Large intestine (tissue), 3 donors: ENCODE data around the gene TMEM222. TPM values are rescaled to one million over a fixed set of nuclear protein-coding genes. Genes with fewer than 3 reads are reported as not detected.

Source experiments
- DNase-seq, 2 donors: peaks; one replicate each; pipeline versions ENCODE4 v3.0.0 to v3.0.0-alpha.2; 2013
- H3K27ac ChIP-seq: one replicate; pipeline ENCODE4 v1.5.1; 2013; ENCODE audit warnings: low read length
- H3K27me3 ChIP-seq: 2 replicates; pipeline ENCODE4 v1.6.1; 2013; ENCODE audit warnings: low read length; ENCODE audit not compliant: control insufficient read depth, insufficient read depth
- H3K36me3 ChIP-seq: 2 replicates; pipeline ENCODE4 v1.6.1; 2013; ENCODE audit warnings: low read length; ENCODE audit not compliant: control insufficient read depth, insufficient read depth
- H3K4me1 ChIP-seq: one replicate; pipeline ENCODE4 v1.6.1; 2013; ENCODE audit warnings: low read length; ENCODE audit not compliant: control insufficient read depth, insufficient read depth
- H3K4me3 ChIP-seq: one replicate; pipeline ENCODE4 v1.5.1; 2013; ENCODE audit warnings: low read length
- H3K9me3 ChIP-seq: one replicate; pipeline ENCODE4 v1.6.1; 2013; ENCODE audit warnings: mild to moderate bottlenecking, low read depth, low read length, moderate library complexity; ENCODE audit not compliant: control insufficient read depth
- WGBS: methylation state at CpG from one replicate; pipeline ENCODE4 v1.1.5; 2013; ENCODE audit warnings: low lambda C conversion rate; ENCODE audit not compliant: insufficient coverage; 5-methylcytosine and 5-hydroxymethylcytosine counted together
- polyA plus RNA-seq: library from polyadenylated mRNA; unstranded; fragments of 120-200 nt; gene quantifications from one replicate; pipeline ENCODE4 v1.2.1, GENCODE V29; 2013

Gene TMEM222
- polyA plus RNA-seq, 1 donor = 41.2 TPM

GRCh38 chr1:27293915-27294314 is 28.0 kb upstream of the TMEM222 start:
- peaks cover 56% of the 10 kb centered on the region for H3K36me3 ChIP-seq
- H3K9me3 ChIP-seq = no peaks in the 10 kb centered on the region
- WGBS = no CpG with 5 or more reads among the region's 8 CpGs
- H3K4me3 ChIP-seq = no peak overlapping the region
- no peak for DNase-seq
- H3K4me1 ChIP-seq = peaks cover 32% of the 10 kb centered on the region
- no peaks in the 10 kb centered on the region for H3K27me3 ChIP-seq
- H3K27ac ChIP-seq = no peak overlapping the region

GRCh38 chr1:27296773-27297291 is 25.1 kb upstream of the TMEM222 start:
- H3K27me3 ChIP-seq = no peaks in the 10 kb centered on the region
- H3K27ac ChIP-seq = no peak overlapping the region
- H3K4me3 ChIP-seq = no peak overlapping the region
- peak; percentile 26 to 33 for DNase-seq
- no peaks in the 10 kb centered on the region for H3K9me3 ChIP-seq
- no CpG with 5 or more reads among the region's 10 CpGs for WGBS
- H3K36me3 ChIP-seq = peaks cover 73% of the 10 kb centered on the region
- peaks cover 32% of the 10 kb centered on the region for H3K4me1 ChIP-seq

- Histone ChIP-seq H3K9me3 (no peaks in the 10 kb centered on the region), H3K4me1 (peaks cover 22% of the 10 kb centered on the region), H3K27me3 (no peaks in the 10 kb centered on the region), H3K27ac (peak overlapping the region; percentile 16), H3K36me3 (peaks cover 76% of the 10 kb centered on the region), H3K4me3 (no peak overlapping the region)
- WGBS = no CpG with 5 or more reads among the region's 3 CpGs
- no peak for DNase-seq
Observed at GRCh38 chr1:27297903-27298302, 24.1 kb upstream of the TMEM222 start.

DNA sequence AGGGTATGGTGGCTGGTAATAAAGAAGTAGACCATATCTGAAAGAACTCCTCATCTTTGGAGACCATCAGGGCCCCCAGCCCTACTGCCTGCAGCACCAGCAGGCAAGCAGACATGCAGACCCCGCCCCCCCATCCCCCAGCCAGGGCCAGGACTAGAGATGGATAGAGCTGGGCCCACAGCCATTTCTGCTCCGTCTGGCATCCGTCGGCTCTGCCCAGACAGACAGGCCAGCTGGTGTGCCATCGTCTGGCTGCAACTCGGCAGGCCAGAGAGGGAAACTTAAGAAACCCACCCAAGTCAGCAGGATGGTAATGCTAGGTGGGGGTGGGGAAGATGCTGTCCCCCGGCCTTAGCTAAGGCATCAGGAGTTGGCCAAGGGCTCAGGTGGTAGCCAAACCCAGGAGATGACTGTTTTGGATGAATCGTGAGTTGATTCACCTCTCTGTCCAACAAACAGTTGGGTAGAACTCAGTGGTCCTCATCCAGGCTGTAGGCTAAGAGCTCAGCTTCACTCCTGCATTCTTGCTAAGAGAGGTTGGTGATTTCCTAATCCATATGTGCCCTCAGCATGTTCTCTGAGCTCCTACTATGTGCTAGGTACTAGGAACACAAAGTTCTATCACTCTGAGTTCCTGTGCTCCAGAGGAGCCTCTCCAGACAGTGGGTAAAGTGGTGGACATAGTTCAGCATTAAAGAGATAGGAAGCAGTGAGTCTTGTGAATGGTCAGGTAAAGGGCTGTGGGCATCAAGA is 23.2 kb upstream of the TMEM222 start:
- Histone ChIP-seq H3K4me3 (no peak overlapping the region), H3K9me3 (no peaks in the 10 kb centered on the region), H3K27ac (peak overlapping the region; percentile 95), H3K4me1 (peaks cover 21% of the 10 kb centered on the region), H3K36me3 (peaks cover 78% of the 10 kb centered on the region), H3K27me3 (no peaks in the 10 kb centered on the region)
- no peak for DNase-seq
- WGBS = no CpG with 5 or more reads among the region's 8 CpGs

GRCh38 chr1:27299385-27300271 is 22.3 kb upstream of the TMEM222 start:
- Histone ChIP-seq H3K4me1 (peaks cover 21% of the 10 kb centered on the region), H3K36me3 (peaks cover 80% of the 10 kb centered on the region), H3K27ac (peak overlapping the region; percentile 95), H3K27me3 (no peaks in the 10 kb centered on the region), H3K9me3 (no peaks in the 10 kb centered on the region), H3K4me3 (no peak overlapping the region)
- 67% methylated on average over 2 of the region's 14 CpGs for WGBS
- DNase-seq = peak; percentile 55 to 65

DNA sequence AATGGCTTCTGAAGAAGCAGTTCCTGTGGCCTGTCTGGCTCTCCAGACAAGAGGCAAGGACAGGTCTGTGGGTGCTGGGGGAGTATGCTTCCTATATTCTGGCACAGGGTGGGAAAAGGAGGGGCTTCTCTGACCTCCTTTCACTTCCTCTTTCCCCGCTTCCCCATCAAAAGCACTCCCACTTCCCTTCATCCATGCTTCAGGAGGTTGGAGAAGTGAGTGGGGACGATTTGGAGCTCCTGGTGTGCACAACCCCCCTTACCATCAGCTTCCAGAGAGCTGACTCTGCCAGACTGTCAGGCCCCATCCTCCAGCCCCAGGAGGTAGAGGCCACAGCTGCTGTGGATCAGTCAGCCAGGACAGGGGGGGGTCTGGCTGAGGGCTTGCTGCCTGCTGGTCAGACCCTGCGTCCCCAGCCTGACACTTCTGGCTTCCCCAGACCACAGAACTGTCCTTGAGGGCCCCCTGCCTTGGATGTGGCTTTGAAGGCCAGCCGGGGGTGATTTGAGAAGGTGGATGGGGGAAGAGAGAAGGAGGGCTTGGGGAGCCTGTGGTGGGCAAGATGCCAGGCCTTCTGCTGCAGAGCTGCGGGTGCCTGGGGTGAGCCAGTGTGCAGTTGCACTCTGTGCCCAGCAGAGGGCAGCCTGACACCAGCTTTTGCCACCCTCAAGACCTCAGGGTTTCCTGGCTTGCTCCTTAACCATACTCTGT is 21.5 kb upstream of the TMEM222 start:
- H3K27ac ChIP-seq = peak overlapping the region; percentile 95
- H3K4me1 ChIP-seq = peaks cover 21% of the 10 kb centered on the region
- DNase-seq = peak; percentile 78 to 87
- no peaks in the 10 kb centered on the region for H3K27me3 ChIP-seq
- peaks cover 80% of the 10 kb centered on the region for H3K36me3 ChIP-seq
- no CpG with 5 or more reads among the region's 5 CpGs for WGBS
- no peaks in the 10 kb centered on the region for H3K9me3 ChIP-seq
- no peak overlapping the region for H3K4me3 ChIP-seq

- H3K27me3 ChIP-seq = no peaks in the 10 kb centered on the region
- DNase-seq = no peak
- H3K4me3 ChIP-seq = no peak overlapping the region
- no CpG with 5 or more reads among the region's 8 CpGs for WGBS
- no peaks in the 10 kb centered on the region for H3K9me3 ChIP-seq
- H3K27ac ChIP-seq = peak overlapping the region; percentile 53
- peaks cover 80% of the 10 kb centered on the region for H3K36me3 ChIP-seq
- H3K4me1 ChIP-seq = peaks cover 21% of the 10 kb centered on the region
Observed at GRCh38 chr1:27301052-27301422, 20.9 kb upstream of the TMEM222 start.

DNA sequence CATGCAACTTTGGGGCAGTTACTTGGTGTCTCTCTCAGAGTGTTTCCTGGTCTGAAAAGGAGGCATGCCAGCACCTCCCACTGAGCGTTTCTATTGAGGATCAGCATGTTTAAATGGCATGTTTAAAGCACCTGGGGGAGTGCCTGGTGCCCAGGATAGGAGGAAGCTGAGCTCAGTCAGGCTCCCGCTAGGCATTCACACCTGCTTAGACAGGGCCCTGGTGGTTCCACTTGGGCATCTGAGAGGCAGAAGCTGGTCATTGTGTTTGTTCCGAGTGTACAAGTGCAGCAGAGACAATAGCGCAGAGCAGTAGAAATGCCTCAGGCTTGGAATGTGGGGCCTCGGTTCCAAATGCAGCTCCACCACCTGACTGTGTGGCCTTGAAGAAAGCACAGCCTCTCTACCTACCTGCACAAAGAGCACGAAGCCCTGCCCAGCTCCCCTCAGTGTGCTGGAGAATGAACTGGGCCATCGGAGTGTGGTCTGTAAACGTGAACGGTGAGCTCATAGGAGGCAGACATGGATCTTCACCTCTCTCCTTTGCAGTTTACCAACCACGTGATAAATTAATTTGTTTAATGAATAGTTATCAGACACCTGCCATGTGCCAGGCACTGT is 20.3 kb upstream of the TMEM222 start:
- Histone ChIP-seq H3K27me3 (no peaks in the 10 kb centered on the region), H3K36me3 (peaks cover 79% of the 10 kb centered on the region), H3K9me3 (no peaks in the 10 kb centered on the region), H3K27ac (no peak overlapping the region), H3K4me1 (peaks cover 21% of the 10 kb centered on the region), H3K4me3 (no peak overlapping the region)
- no peak for DNase-seq
- WGBS = no CpG with 5 or more reads among the region's 10 CpGs

- no peak for DNase-seq
- no peak overlapping the region for H3K27ac ChIP-seq
- no peaks in the 10 kb centered on the region for H3K9me3 ChIP-seq
- WGBS = no CpG with 5 or more reads among the region's 2 CpGs
- H3K4me1 ChIP-seq = peaks cover 21% of the 10 kb centered on the region
- H3K4me3 ChIP-seq = no peak overlapping the region
- H3K36me3 ChIP-seq = peaks cover 76% of the 10 kb centered on the region
- no peaks in the 10 kb centered on the region for H3K27me3 ChIP-seq
Observed at GRCh38 chr1:27302612-27303011, 19.4 kb upstream of the TMEM222 start.

DNA sequence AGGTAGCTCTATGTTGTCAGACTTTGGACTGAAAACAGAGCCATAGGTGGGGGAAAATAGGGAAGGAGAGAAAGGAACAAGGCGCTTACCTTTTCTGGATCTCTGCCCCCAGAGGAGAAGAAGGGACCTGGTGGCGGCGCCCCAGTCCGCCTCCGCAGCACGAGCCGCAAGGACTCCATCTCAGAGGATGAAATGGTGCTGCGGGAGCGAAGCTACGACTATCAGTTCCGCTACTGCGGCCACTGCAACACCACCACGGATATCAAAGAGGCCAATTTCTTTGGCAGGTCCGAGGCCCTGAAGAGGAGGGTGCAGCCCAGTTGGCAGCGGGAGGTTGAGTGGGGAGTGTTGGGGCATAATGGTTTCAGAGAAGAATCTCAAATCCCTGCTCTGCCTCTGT is 18.5 kb upstream of the TMEM222 start:
- H3K4me1 ChIP-seq = peaks cover 21% of the 10 kb centered on the region
- H3K27me3 ChIP-seq = no peaks in the 10 kb centered on the region
- no peak overlapping the region for H3K27ac ChIP-seq
- peaks cover 67% of the 10 kb centered on the region for H3K36me3 ChIP-seq
- H3K9me3 ChIP-seq = no peaks in the 10 kb centered on the region
- WGBS = no CpG with 5 or more reads among the region's 15 CpGs
- H3K4me3 ChIP-seq = no peak overlapping the region
- no peak for DNase-seq
